Hepatocyte (in vitro differentiated cells): Measurements from ENCODE around the gene KRTAP10-2. TPM values are rescaled to one million over a fixed set of nuclear protein-coding genes. Genes with fewer than 3 reads are reported as not detected.

ENCODE experiments used
- DNase-seq: peaks from one replicate; pipeline ENCODE4 v3.0.0-alpha.2; 2016; ENCODE audit warnings: low spot score
- H2AFZ ChIP-seq: fragments of 200-600 bp; sonication (generic); 2 replicates; pipeline ENCODE4 v1.6.0; 2016; ENCODE audit warnings: antibody characterized with exemption, mild to moderate bottlenecking
- H3K27ac ChIP-seq: fragments of 200-600 bp; sonication (generic); 2 replicates; pipeline ENCODE4 v1.5.1; 2016; ENCODE audit warnings: mild to moderate bottlenecking
- H3K27me3 ChIP-seq: fragments of 200-600 bp; sonication (generic); 2 replicates; pipeline ENCODE4 v1.6.1; 2016
- H3K36me3 ChIP-seq: fragments of 200-600 bp; sonication (generic); replicated peaks from 2 replicates; pipeline ENCODE4 v1.5.1; 2016; ENCODE audit warnings: low read depth; ENCODE audit not compliant: insufficient read depth
- H3K4me1 ChIP-seq: fragments of 200-600 bp; sonication (generic); 2 replicates; pipeline ENCODE4 v1.5.1; 2016; ENCODE audit warnings: mild to moderate bottlenecking, moderate library complexity; ENCODE audit not compliant: insufficient read depth
- H3K4me2 ChIP-seq: fragments of 200-600 bp; sonication (generic); 2 replicates; pipeline ENCODE4 v1.6.0; 2016
- H3K4me3 ChIP-seq: fragments of 200-600 bp; sonication (generic); 2 replicates; pipeline ENCODE4 v1.5.1; 2016; ENCODE audit warnings: mild to moderate bottlenecking
- H3K79me2 ChIP-seq: fragments of 200-600 bp; sonication (generic); 2 replicates; pipeline ENCODE4 v1.6.0; 2017; ENCODE audit warnings: mild to moderate bottlenecking
- H3K9me2 ChIP-seq: fragments of 200-600 bp; sonication (generic); replicated peaks from 2 replicates; pipeline ENCODE4 v1.6.0; 2017; ENCODE audit warnings: mild to moderate bottlenecking; ENCODE audit not compliant: insufficient read depth
- H3K9me3 ChIP-seq: fragments of 200-600 bp; sonication (generic); 2 replicates; pipeline ENCODE4 v1.5.1; 2016; ENCODE audit warnings: low read depth, mild to moderate bottlenecking
- H4K20me1 ChIP-seq: fragments of 200-600 bp; sonication (generic); 2 replicates; pipeline ENCODE4 v1.6.0; 2016; ENCODE audit warnings: mild to moderate bottlenecking; ENCODE audit not compliant: insufficient read depth, poor library complexity, severe bottlenecking
- EZH2 ChIP-seq: fragments of 200-600 bp; sonication (generic); IDR thresholded peaks from 2 replicates; pipeline ENCODE4 v1.6.1; 2016; ENCODE audit warnings: antibody characterized with exemption, mild to moderate bottlenecking, borderline replicate concordance
- EZH2phosphoT487 ChIP-seq: fragments of 200-600 bp; sonication (generic); IDR thresholded peaks from one replicate; pipeline ENCODE4 v1.6.1; 2018; ENCODE audit warnings: antibody characterized with exemption, mild to moderate bottlenecking, low read depth, moderate library complexity; ENCODE audit not compliant: unreplicated experiment, severe bottlenecking
- WGBS: methylation state at CpG from one replicate; pipeline ENCODE4 v1.1.6; 2016; ENCODE audit warnings: low lambda C conversion rate; ENCODE audit errors: missing lambda C conversion rate; 5-methylcytosine and 5-hydroxymethylcytosine counted together
- polyA plus RNA-seq: library from polyadenylated mRNA; unstranded; fragments of >200 nt; fragmentation: Nextera tagmentation; extraction: Ambion mirVana; gene quantifications from 2 replicates; pipeline ENCODE4 v1.2.1, GENCODE V29; 2016
- total RNA-seq: library from RNA; depleted of rRNA; stranded (reverse); fragments of >200 nt; gene quantifications from 2 replicates; pipeline ENCODE4 v1.2.3, GENCODE V29; 2014
- TF ChIP-seq, protein P1 (sequence below): fragments of 200-600 bp; sonication (generic); IDR thresholded peaks from 2 replicates; pipeline ENCODE4 v1.5.1; 2016; ENCODE audit warnings: antibody characterized with exemption, mild to moderate bottlenecking; ENCODE audit not compliant: poor library complexity

The KRTAP10-2 gene
- total and polyA plus RNA-seq, 2 experiments from 2014 or later: not detected

DNA sequence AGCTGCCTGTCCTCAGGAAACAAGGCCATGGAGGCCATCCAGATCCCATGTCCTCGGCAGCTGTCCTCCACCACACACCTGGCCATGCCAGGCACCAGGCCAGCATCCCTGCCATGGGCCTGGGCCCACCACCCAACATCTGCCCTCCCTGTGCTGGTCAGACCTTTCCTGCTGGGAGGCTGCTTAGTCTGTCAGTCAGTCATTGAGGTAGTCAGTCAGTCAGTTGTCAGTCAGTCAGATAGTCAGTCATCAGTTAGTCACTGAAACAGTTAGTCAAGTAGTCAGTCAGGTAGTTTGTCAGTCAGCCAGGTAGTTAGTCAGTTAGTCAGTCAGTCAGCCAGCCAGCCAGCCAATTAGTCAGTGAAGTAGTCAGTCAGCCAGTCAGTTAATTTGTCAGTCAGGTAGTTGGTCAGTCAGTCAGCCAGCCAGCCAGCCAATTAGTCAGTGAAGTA, 28.5 kb downstream of the KRTAP10-2 start:
- no peaks in the 10 kb centered on the region for H3K79me2 ChIP-seq
- no peaks in the 10 kb centered on the region for H3K27me3 ChIP-seq
- TF ChIP-seq, protein P1, sequence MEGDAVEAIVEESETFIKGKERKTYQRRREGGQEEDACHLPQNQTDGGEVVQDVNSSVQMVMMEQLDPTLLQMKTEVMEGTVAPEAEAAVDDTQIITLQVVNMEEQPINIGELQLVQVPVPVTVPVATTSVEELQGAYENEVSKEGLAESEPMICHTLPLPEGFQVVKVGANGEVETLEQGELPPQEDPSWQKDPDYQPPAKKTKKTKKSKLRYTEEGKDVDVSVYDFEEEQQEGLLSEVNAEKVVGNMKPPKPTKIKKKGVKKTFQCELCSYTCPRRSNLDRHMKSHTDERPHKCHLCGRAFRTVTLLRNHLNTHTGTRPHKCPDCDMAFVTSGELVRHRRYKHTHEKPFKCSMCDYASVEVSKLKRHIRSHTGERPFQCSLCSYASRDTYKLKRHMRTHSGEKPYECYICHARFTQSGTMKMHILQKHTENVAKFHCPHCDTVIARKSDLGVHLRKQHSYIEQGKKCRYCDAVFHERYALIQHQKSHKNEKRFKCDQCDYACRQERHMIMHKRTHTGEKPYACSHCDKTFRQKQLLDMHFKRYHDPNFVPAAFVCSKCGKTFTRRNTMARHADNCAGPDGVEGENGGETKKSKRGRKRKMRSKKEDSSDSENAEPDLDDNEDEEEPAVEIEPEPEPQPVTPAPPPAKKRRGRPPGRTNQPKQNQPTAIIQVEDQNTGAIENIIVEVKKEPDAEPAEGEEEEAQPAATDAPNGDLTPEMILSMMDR: no peak
- TF ChIP-seq EZH2 (no peak), EZH2phosphoT487 (no peak)
- H3K9me2 ChIP-seq: no peaks in the 10 kb centered on the region
- no peak overlapping the region for H3K27ac ChIP-seq
- H3K36me3 ChIP-seq: no peaks in the 10 kb centered on the region
- DNase-seq: no peak
- 77% methylated on average over 1 of the region's 1 CpG for WGBS
- no peak overlapping the region for H2AFZ ChIP-seq
- no peaks in the 10 kb centered on the region for H3K4me1 ChIP-seq
- no peak overlapping the region for H3K4me2 ChIP-seq
- no peaks in the 10 kb centered on the region for H3K9me3 ChIP-seq
- no peaks in the 10 kb centered on the region for H4K20me1 ChIP-seq
- no peak overlapping the region for H3K4me3 ChIP-seq

DNA sequence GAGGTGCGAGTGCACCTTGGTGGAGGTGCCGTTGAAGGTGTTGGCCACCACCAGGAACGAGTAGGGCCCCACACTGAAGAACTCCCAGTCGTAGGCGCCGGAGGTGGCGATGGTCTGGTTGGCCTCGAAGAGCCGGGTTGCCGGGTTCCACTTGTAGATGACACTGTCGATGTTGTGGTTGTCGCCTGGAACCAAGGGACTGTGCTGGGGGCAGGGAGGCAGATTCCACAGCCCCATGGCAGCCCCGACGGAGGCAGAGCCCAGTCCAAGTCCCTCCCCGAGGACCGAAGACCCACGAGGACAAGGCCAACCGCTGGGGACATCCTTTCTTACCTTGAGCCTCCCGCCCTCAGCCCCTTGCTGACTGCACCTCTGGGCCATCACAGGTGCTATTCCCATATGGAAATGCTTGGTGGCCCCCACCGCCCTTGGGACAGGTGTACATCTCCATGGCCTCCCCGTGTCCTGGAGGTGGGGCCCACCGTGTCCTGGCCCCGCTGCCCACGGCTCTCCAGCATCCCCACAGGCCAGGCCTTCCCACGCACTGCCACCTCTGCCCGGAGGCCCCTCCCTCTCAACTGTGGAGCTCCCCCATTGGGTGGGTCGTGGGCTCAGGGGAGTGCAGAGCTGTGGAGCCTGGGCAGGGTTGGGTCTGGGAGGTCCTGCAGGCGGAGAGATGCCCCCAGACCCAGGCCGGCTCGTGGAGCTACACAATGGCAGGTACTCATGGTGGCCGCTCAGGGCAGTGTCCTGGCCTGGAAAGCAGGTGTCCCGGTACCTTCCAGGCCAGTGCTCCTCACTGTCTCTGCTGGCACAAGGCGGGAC, 29.2 kb downstream of the KRTAP10-2 start:
- no peak for DNase-seq
- 92% methylated on average over 30 of the region's 33 CpGs for WGBS

DNA sequence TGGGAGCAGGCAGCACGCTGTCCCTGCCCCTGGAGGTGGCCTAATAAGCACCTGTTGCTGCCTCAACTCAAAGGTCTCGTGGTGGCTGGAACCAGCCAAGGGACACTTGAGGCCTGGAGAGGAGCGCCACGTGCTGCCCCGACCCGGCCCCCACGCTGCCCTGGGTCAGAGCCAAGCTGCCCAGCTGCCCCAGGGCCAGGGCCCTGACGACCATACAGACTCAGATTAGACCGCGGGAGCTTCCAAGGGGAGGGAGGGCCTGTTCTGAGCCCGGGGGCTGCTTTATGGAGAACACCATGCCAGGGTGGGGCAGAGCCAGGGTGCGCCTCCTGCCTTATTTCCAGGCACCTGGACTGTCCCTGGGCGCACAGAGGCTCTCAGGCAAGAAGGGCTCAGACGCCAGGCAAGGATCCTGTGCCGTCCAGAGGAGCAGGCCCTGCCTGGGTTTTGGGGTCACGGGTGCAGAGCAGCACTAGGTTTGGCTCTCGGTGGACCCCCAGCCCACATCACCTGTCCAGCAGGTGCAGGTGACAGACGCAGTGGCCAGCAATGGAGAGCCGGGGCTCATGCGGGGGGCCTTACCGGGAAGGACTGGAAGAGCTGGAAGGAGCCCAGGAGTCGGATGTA, 29.9 kb downstream of the KRTAP10-2 start:
- Histone ChIP-seq H3K9me2 (no peaks in the 10 kb centered on the region), H3K27me3 (no peaks in the 10 kb centered on the region), H3K4me2 (no peak overlapping the region), H4K20me1 (no peaks in the 10 kb centered on the region), H3K9me3 (no peaks in the 10 kb centered on the region), H2AFZ (no peak overlapping the region), H3K36me3 (no peaks in the 10 kb centered on the region), H3K27ac (no peak overlapping the region), H3K4me1 (no peaks in the 10 kb centered on the region), H3K4me3 (no peak overlapping the region), H3K79me2 (no peaks in the 10 kb centered on the region)
- WGBS: 96% methylated on average over 22 of the region's 22 CpGs
- TF ChIP-seq, protein P1: no peak
- TF ChIP-seq EZH2phosphoT487: no peak
- TF ChIP-seq EZH2: no peak
- DNase-seq: no peak

More for the DNA sequence above, 29.2 kb downstream of the KRTAP10-2 start:
- no peaks in the 10 kb centered on the region for H3K79me2 ChIP-seq
- no peaks in the 10 kb centered on the region for H3K9me3 ChIP-seq
- H3K4me2 ChIP-seq: no peak overlapping the region
- no peaks in the 10 kb centered on the region for H3K27me3 ChIP-seq
- no peaks in the 10 kb centered on the region for H4K20me1 ChIP-seq
- no peak overlapping the region for H2AFZ ChIP-seq
- H3K27ac ChIP-seq: no peak overlapping the region
- H3K4me3 ChIP-seq: no peak overlapping the region
- TF ChIP-seq, protein P1: no peak
- TF ChIP-seq EZH2phosphoT487: no peak
- no peak for TF ChIP-seq EZH2
- no peaks in the 10 kb centered on the region for H3K4me1 ChIP-seq
- no peaks in the 10 kb centered on the region for H3K36me3 ChIP-seq
- no peaks in the 10 kb centered on the region for H3K9me2 ChIP-seq
